MM.1S (cell line): ENCODE measurements around the gene KCNMB2.

Experiments used
- DNase-seq: peaks from one replicate; pipeline ENCODE4 v3.0.0-alpha.2; 2015
- H2AFZ ChIP-seq: fragments of 300-600 bp; sonication (generic); 2 replicates; pipeline ENCODE4 v1.6.0; 2016; ENCODE audit warnings: antibody characterized with exemption, low read length
- H3F3A ChIP-seq: fragments of 300-600 bp; sonication (generic); 2 replicates; pipeline ENCODE4 v1.6.1; 2016; ENCODE audit warnings: mild to moderate bottlenecking, antibody characterized with exemption, low read length, moderate library complexity, mixed read lengths; ENCODE audit not compliant: insufficient read depth
- H3K27ac ChIP-seq: fragments of 300-600 bp; sonication (generic); 2 replicates; pipeline ENCODE4 v1.5.1; 2016; ENCODE audit warnings: mild to moderate bottlenecking, low read length
- H3K27me3 ChIP-seq: fragments of 300-600 bp; sonication (generic); replicated peaks from 2 replicates; pipeline ENCODE4 v1.6.0; 2016; ENCODE audit warnings: low read length; ENCODE audit not compliant: insufficient read depth
- H3K36me3 ChIP-seq: fragments of 300-600 bp; sonication (generic); replicated peaks from 2 replicates; pipeline ENCODE4 v1.6.1; 2016; ENCODE audit warnings: mild to moderate bottlenecking, low read length, mixed read lengths; ENCODE audit not compliant: insufficient read depth
- H3K4me1 ChIP-seq: fragments of 300-600 bp; sonication (generic); 2 replicates; pipeline ENCODE4 v1.6.1; 2016; ENCODE audit warnings: low read length, mixed read lengths
- H3K4me2 ChIP-seq: fragments of 300-600 bp; sonication (generic); 2 replicates; pipeline ENCODE4 v1.6.0; 2016; ENCODE audit warnings: low read depth, low read length
- H3K4me3 ChIP-seq: fragments of 300-600 bp; sonication (generic); 2 replicates; pipeline ENCODE4 v1.5.1; 2016; ENCODE audit warnings: low read length, mixed read lengths
- H3K79me2 ChIP-seq: fragments of 300-600 bp; sonication (generic); 2 replicates; pipeline ENCODE4 v1.6.1; 2016; ENCODE audit warnings: mixed run types, low read length, mixed read lengths
- H3K9ac ChIP-seq: fragments of 300-600 bp; sonication (generic); 2 replicates; pipeline ENCODE4 v1.6.1; 2016; ENCODE audit warnings: low read length, mixed read lengths
- H3K9me2 ChIP-seq: fragments of 300-600 bp; sonication (generic); replicated peaks from 2 replicates; pipeline ENCODE4 v1.6.1; 2016; ENCODE audit warnings: mild to moderate bottlenecking, low read length, mixed read lengths; ENCODE audit not compliant: insufficient read depth
- H3K9me3 ChIP-seq: fragments of 300-600 bp; sonication (generic); replicated peaks from 2 replicates; pipeline ENCODE4 v1.6.1; 2016; ENCODE audit warnings: mild to moderate bottlenecking, low read length, mixed read lengths; ENCODE audit not compliant: insufficient read depth
- H4K20me1 ChIP-seq: fragments of 300-600 bp; sonication (generic); 2 replicates; pipeline ENCODE4 v1.6.1; 2016; ENCODE audit warnings: mild to moderate bottlenecking, low read length, moderate library complexity, mixed read lengths; ENCODE audit not compliant: insufficient read depth
- CTCF ChIP-seq: fragments of 300-600 bp; sonication (generic); IDR thresholded peaks from 2 replicates; pipeline ENCODE4 v1.5.1; 2016; ENCODE audit warnings: antibody characterized with exemption, low read length, mixed read lengths
- EZH2 ChIP-seq: fragments of 300-600 bp; sonication (generic); optimal IDR thresholded peaks from 2 replicates; pipeline ENCODE3; 2017; ENCODE audit warnings: low read depth, mild to moderate bottlenecking, antibody characterized with exemption, low read length, mixed read lengths
- EZH2phosphoT487 ChIP-seq: fragments of 300-600 bp; sonication (generic); IDR thresholded peaks from 2 replicates; pipeline ENCODE4 v1.6.1; 2018; ENCODE audit warnings: antibody characterized with exemption, low read length

KCNMB2 gene

GRCh38 chr3:178677961-178678360 is 141.7 kb downstream of the KCNMB2 start:
- TF ChIP-seq EZH2 (no peak), EZH2phosphoT487 (no peak), CTCF (no peak)
- no peaks in the 10 kb centered on the region for H3K36me3 ChIP-seq
- no peak for DNase-seq
- H3K9me3 ChIP-seq = no peaks in the 10 kb centered on the region
- H3K9ac ChIP-seq = no peak overlapping the region
- H2AFZ ChIP-seq = no peak overlapping the region
- no peaks in the 10 kb centered on the region for H3K9me2 ChIP-seq
- no peaks in the 10 kb centered on the region for H4K20me1 ChIP-seq
- H3K4me2 ChIP-seq = no peak overlapping the region
- H3K27me3 ChIP-seq = no peaks in the 10 kb centered on the region
- no peak overlapping the region for H3K27ac ChIP-seq
- no peaks in the 10 kb centered on the region for H3K4me1 ChIP-seq
- no peak overlapping the region for H3K4me3 ChIP-seq
- no peaks in the 10 kb centered on the region for H3F3A ChIP-seq
- no peaks in the 10 kb centered on the region for H3K79me2 ChIP-seq

DNA sequence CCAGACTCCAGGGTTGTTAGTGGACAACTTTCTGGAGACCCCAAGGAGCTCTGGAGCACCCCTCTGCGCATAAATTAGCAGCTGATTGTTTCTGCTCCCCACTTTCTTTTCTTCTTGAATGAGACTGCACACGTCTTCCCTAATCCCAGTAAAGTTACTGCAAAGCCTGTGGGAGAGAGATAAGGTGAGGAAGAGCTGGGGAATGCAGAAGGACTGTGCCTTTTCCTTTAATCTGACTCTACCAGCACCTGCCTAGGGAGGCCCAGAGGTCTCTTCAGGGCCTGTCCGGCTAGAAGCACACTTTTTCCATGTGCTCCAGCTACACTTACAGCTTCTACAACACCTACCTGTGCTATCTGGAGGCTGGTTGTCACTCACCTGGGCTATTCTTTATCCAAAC is 143.8 kb downstream of the KCNMB2 start:
- no peaks in the 10 kb centered on the region for H4K20me1 ChIP-seq
- no peak overlapping the region for H3K27ac ChIP-seq
- no peak overlapping the region for H3K4me2 ChIP-seq
- H3K36me3 ChIP-seq = no peaks in the 10 kb centered on the region
- H3K4me3 ChIP-seq = no peak overlapping the region
- DNase-seq = no peak
- no peak overlapping the region for H3K9ac ChIP-seq
- TF ChIP-seq EZH2 (no peak), EZH2phosphoT487 (no peak), CTCF (no peak)
- no peaks in the 10 kb centered on the region for H3K27me3 ChIP-seq
- H3F3A ChIP-seq = no peaks in the 10 kb centered on the region
- no peaks in the 10 kb centered on the region for H3K4me1 ChIP-seq
- H3K79me2 ChIP-seq = no peaks in the 10 kb centered on the region
- no peaks in the 10 kb centered on the region for H3K9me2 ChIP-seq
- no peaks in the 10 kb centered on the region for H3K9me3 ChIP-seq
- H2AFZ ChIP-seq = no peak overlapping the region

GRCh38 chr3:178680489-178680888 is 144.3 kb downstream of the KCNMB2 start:
- no peak overlapping the region for H2AFZ ChIP-seq
- no peak overlapping the region for H3K4me3 ChIP-seq
- no peaks in the 10 kb centered on the region for H3K27me3 ChIP-seq
- H3K36me3 ChIP-seq = no peaks in the 10 kb centered on the region
- no peaks in the 10 kb centered on the region for H3K4me1 ChIP-seq
- H3K27ac ChIP-seq = no peak overlapping the region
- H3K9me3 ChIP-seq = no peaks in the 10 kb centered on the region
- no peak overlapping the region for H3K9ac ChIP-seq
- no peaks in the 10 kb centered on the region for H3F3A ChIP-seq
- no peaks in the 10 kb centered on the region for H4K20me1 ChIP-seq
- H3K4me2 ChIP-seq = no peak overlapping the region
- TF ChIP-seq CTCF (no peak), EZH2phosphoT487 (no peak), EZH2 (no peak)
- DNase-seq = no peak
- H3K9me2 ChIP-seq = no peaks in the 10 kb centered on the region
- no peaks in the 10 kb centered on the region for H3K79me2 ChIP-seq
